ENCODE results near the gene CIT.
A peak's percentile ranks its signal among the peaks of the same experiment; 100 is the strongest.

CIT gene

DNA sequence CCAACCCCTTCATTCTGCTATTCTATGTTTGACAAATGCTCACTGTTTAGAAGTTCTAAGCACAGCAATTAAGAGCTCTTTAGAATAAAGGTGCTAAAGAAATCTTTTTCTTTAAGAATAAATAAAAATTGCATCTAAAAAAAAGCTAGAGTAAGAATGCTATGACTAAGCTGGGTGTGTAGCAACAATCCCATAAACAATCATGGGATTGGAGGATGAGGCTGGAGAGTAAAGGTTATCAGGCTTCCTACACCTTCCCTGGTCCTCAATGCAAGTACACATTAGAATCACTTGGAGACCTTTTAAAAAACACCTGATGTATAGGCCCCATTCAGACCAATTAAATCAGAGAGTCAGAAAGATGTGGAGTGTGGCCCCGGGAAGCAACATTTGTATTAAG, 88.3 kb downstream of the CIT start:
- Mint-ChIP-seq H3K27ac (no peak overlapping the region), H3K9me3 (no peaks in the 10 kb centered on the region), H3K4me1 (peaks cover 7% of the 10 kb centered on the region), H3K27me3 (no peaks in the 10 kb centered on the region), H3K4me3 (no peak overlapping the region)
- DNase-seq (no peak), ATAC-seq (no peak)

DNA sequence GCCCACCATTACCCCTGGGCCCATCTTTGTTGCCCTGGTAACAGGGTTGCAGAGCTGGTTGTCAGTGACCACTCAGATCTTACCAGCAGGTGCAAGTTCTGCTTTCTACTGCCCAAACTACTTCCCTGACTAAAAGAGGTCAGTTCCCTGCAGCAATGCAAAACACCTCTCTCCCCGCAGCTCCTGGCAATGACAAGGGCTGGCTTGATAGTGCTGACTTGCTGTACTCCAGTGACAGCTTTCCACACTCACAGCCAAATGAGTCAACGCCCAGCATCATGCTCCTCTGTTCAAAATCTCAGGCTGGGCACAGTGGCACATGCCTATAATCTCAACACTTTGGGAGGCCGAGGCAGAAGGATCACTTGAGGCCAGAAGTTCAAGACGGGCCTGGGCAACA, 90.6 kb downstream of the CIT start:
- Mint-ChIP-seq H3K4me1 (peaks cover 12% of the 10 kb centered on the region), H3K27me3 (no peaks in the 10 kb centered on the region), H3K9me3 (no peaks in the 10 kb centered on the region), H3K4me3 (no peak overlapping the region), H3K27ac (no peak overlapping the region)
- no peak for ATAC-seq
- no peak for DNase-seq

- no peaks in the 10 kb centered on the region for H3K9me3 Mint-ChIP-seq
- ATAC-seq (no peak), DNase-seq (no peak)
- no peaks in the 10 kb centered on the region for H3K27me3 Mint-ChIP-seq
- H3K4me3 Mint-ChIP-seq: no peak overlapping the region
- H3K4me1 Mint-ChIP-seq: peaks cover 12% of the 10 kb centered on the region
- H3K27ac Mint-ChIP-seq: no peak overlapping the region
Measured at GRCh38 chr12:119784673-119785072, 92.4 kb downstream of the CIT start.

DNA sequence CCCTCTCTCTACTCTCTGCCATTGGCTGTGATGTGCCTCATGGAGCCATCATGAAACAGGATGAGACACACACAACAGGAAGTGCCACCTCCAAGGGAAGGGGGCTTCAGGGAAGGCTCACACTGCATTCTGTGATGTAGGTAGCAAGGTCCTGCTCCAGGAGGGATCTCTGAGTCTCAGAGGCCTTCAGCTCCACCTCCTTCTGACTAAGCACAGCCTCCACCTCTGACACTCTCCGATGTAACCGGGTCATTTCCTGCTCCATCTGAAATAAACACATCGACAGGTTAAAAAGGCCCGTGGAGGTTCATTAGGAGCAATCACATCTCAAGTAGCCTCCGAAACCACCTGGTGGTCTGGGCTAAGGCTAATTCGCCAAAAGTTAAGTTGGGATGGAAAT, 93.3 kb downstream of the CIT start:
- Mint-ChIP-seq H3K4me1 (peaks cover 12% of the 10 kb centered on the region), H3K4me3 (no peak overlapping the region), H3K9me3 (no peaks in the 10 kb centered on the region), H3K27me3 (no peaks in the 10 kb centered on the region), H3K27ac (no peak overlapping the region)
- ATAC-seq (peak; percentile 62), DNase-seq (no peak)

GRCh38 chr12:119781804-119782203, 95.3 kb downstream of the CIT start:
- H3K9me3 Mint-ChIP-seq: no peaks in the 10 kb centered on the region

DNA sequence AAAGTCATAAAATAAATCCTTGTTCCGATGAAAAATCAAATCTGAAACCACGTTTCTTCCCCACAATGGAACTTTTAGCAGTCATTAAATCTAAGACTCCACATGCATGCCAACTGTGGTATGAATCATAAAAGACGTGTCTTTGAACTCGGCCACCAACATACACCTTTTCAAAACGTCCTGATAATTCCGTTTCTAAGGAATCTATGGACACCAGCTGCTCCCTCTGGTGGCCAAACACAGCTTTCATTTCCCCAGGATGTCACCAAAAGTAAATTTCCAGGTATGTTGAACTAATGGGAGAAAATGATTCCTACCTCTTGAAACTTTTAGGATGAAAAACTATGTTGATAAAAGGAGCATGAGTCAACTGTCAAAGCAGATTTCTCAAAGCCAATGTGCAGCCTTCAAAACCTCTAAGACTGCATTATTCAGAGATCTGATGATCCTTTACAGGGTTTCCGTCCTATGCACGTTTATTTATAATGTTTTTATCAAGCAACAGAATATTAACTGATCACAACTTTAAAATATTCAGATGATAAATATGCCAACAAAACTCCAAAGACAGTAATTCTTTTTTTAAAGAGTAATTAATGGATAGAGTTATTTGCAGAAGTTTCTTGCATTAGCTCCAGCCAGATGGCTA, 96.2 kb downstream of the CIT start:
- ATAC-seq (no peak), DNase-seq (no peak)
- Mint-ChIP-seq H3K9me3 (no peaks in the 10 kb centered on the region), H3K27me3 (no peaks in the 10 kb centered on the region), H3K4me1 (peaks cover 12% of the 10 kb centered on the region), H3K4me3 (no peak overlapping the region), H3K27ac (no peak overlapping the region)

More at GRCh38 chr12:119781804-119782203, 95.3 kb downstream of the CIT start:
- H3K4me3 Mint-ChIP-seq: no peak overlapping the region
- H3K4me1 Mint-ChIP-seq: peaks cover 12% of the 10 kb centered on the region
- no peak for DNase-seq
- H3K27me3 Mint-ChIP-seq: no peaks in the 10 kb centered on the region
- no peak for ATAC-seq
- H3K27ac Mint-ChIP-seq: no peak overlapping the region

DNA sequence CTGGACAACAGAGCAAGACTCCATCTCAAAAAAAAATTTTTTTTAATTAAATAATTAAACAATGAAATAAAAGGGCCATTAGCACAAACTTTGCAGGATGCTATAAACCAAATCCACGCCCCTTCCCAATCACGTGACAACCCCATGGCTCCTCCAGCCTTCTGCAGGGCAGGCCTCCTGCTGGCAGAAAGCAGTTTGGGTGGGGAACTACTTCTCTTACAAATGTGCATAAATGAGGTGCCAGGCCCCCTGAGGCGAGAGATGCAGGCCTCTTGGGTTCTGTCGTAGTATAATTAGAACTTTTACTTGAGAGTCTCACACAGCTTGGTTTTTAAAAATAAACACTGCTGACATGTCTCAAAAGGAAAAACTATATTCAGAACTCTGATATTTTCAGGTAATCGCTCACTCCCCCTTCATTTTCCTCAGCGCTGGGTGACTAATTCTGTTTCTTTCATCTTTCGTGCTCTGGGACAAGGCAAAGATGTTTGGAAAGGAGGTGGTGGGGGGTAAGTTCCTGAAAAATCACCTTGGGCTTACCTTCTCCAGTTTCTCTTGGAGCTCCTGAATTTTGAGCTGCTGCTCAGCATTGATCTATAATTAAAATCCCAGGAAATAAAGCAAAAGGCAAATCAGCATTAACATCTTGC, 101.7 kb downstream of the CIT start:
- Mint-ChIP-seq H3K27me3 (no peaks in the 10 kb centered on the region), H3K4me3 (no peak overlapping the region), H3K27ac (no peak overlapping the region), H3K9me3 (no peaks in the 10 kb centered on the region), H3K4me1 (no peaks in the 10 kb centered on the region)
- ATAC-seq (no peak), DNase-seq (no peak)

- ATAC-seq (no peak), DNase-seq (no peak)
- Mint-ChIP-seq H3K27me3 (no peaks in the 10 kb centered on the region), H3K4me1 (no peaks in the 10 kb centered on the region), H3K4me3 (no peak overlapping the region), H3K9me3 (no peaks in the 10 kb centered on the region), H3K27ac (no peak overlapping the region)
Measured at GRCh38 chr12:119772431-119772830, 104.7 kb downstream of the CIT start.

GRCh38 chr12:119770146-119770545, 107.0 kb downstream of the CIT start:
- Mint-ChIP-seq H3K27me3 (no peaks in the 10 kb centered on the region), H3K9me3 (no peaks in the 10 kb centered on the region), H3K4me1 (no peaks in the 10 kb centered on the region), H3K27ac (no peak overlapping the region), H3K4me3 (no peak overlapping the region)
- ATAC-seq (no peak), DNase-seq (no peak)

- Mint-ChIP-seq H3K4me1 (no peaks in the 10 kb centered on the region), H3K9me3 (no peaks in the 10 kb centered on the region), H3K27me3 (no peaks in the 10 kb centered on the region), H3K27ac (peak overlapping the region in 1 of 2 donors; percentile 43), H3K4me3 (no peak overlapping the region)
- ATAC-seq (no peak), DNase-seq (no peak)
Measured at GRCh38 chr12:119762619-119763018, 114.5 kb downstream of the CIT start.

- H3K27me3 Mint-ChIP-seq: no peaks in the 10 kb centered on the region
- no peak overlapping the region for H3K4me3 Mint-ChIP-seq
- DNase-seq (no peak), ATAC-seq (no peak)
- H3K27ac Mint-ChIP-seq: no peak overlapping the region
- H3K9me3 Mint-ChIP-seq: no peaks in the 10 kb centered on the region
- H3K4me1 Mint-ChIP-seq: no peaks in the 10 kb centered on the region
Measured at GRCh38 chr12:119758722-119759121, 118.4 kb downstream of the CIT start.

GRCh38 chr12:119758234-119758633, 118.9 kb downstream of the CIT start:
- Mint-ChIP-seq H3K27me3 (no peaks in the 10 kb centered on the region), H3K27ac (no peak overlapping the region), H3K4me3 (no peak overlapping the region), H3K4me1 (no peaks in the 10 kb centered on the region), H3K9me3 (no peaks in the 10 kb centered on the region)
- DNase-seq: no peak
- no peak for ATAC-seq

DNA sequence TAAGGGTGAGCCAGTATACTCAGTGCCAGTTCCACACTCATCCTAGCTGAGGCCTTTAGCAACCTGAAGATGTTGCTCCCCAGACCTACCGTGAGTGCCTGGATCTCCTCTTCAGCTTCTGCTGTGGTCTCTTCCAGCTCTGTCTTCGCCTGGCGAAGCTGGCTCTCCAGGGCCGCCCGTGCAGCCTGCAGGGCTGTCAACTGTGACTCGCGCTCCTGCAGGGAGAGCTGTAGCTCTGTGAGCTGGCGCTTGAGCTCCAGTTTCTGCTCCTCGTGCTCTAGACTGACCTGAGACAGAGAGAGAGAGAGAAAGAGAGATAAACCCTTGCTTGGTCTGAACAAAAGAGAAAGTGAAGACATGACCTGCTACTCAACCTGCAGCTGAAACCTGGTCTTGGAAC, 125.2 kb downstream of the CIT start:
- H3K27me3 Mint-ChIP-seq: no peaks in the 10 kb centered on the region
- no peaks in the 10 kb centered on the region for H3K9me3 Mint-ChIP-seq
- no peaks in the 10 kb centered on the region for H3K4me1 Mint-ChIP-seq
- no peak for DNase-seq
- H3K27ac Mint-ChIP-seq: no peak overlapping the region
- ATAC-seq: no peak
- no peak overlapping the region for H3K4me3 Mint-ChIP-seq

GRCh38 chr12:119749666-119750065, 127.5 kb downstream of the CIT start:
- Mint-ChIP-seq H3K9me3 (peaks cover 8 to 21% of the 10 kb centered on the region in 2 donors), H3K4me3 (no peak overlapping the region), H3K27me3 (no peaks in the 10 kb centered on the region), H3K27ac (no peak overlapping the region), H3K4me1 (no peaks in the 10 kb centered on the region)
- DNase-seq (no peak), ATAC-seq (no peak)

DNA sequence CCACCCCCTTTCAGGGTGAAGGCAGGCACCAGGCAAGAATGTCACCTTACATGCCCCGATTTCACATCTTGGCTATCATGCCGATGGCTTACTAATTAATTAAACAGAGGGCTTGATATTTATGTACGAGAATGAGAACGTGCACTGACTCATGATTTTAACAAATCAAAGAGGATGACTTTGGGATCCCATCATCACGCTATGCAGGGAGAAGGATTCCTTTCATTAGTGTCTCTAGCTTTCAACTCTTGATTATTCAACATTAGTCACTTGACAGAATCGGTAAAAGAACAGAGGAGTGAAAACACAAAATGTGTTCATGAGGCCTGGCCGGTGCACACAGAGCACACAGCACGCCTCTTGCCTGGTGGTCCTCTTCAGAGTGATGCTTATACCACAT, 128.6 kb downstream of the CIT start:
- ATAC-seq (no peak), DNase-seq (no peak)
- H3K4me1 Mint-ChIP-seq: no peaks in the 10 kb centered on the region
- no peaks in the 10 kb centered on the region for H3K27me3 Mint-ChIP-seq
- peaks cover 15 to 33% of the 10 kb centered on the region in 2 donors for H3K9me3 Mint-ChIP-seq
- no peak overlapping the region for H3K27ac Mint-ChIP-seq
- no peak overlapping the region for H3K4me3 Mint-ChIP-seq

GRCh38 chr12:119746169-119746568, 131.0 kb downstream of the CIT start:
- Mint-ChIP-seq H3K4me3 (no peak overlapping the region), H3K4me1 (no peaks in the 10 kb centered on the region), H3K9me3 (peaks cover 15 to 44% of the 10 kb centered on the region in 2 donors), H3K27me3 (no peaks in the 10 kb centered on the region), H3K27ac (no peak overlapping the region)
- ATAC-seq (no peak), DNase-seq (no peak)

Data from stimulated activated naive CD8-positive, alpha-beta T cell treated with anti-CD3 and anti-CD28 coated beads, Interleukin-15, amount 100 ng/mL, for 72 hours (primary cell).